ENCODE results near the gene NID1.

GRCh38 chr1:236090741-236091147 lies 25.9 kb upstream of the NID1 start:
- TF ChIP-seq CTCF (IDR thresholded peaks at IDR 0.05) (no peak), NFYB (CRISPR knock-in tag; conservative IDR thresholded peaks at IDR 0.05; ENCODE audit: low read depth) (no peak), NR3C1 (CRISPR knock-in tag; conservative IDR thresholded peaks at IDR 0.05; ENCODE audit: low read depth) (no peak), KAT7 (CRISPR knock-in tag; IDR thresholded peaks at IDR 0.05; ENCODE audit: borderline replicate concordance) (no peak), CREB1 (CRISPR knock-in tag; IDR thresholded peaks at IDR 0.05) (no peak), USF2 (CRISPR knock-in tag; IDR thresholded peaks at IDR 0.05) (no peak), SMAD3 (CRISPR knock-in tag; IDR thresholded peaks at IDR 0.05; ENCODE audit: borderline replicate concordance) (no peak), FOXP4 (CRISPR knock-in tag; IDR thresholded peaks at IDR 0.05) (no peak), USF1 (CRISPR knock-in tag; IDR thresholded peaks at IDR 0.05) (no peak), NFE2L1 (CRISPR knock-in tag; IDR thresholded peaks at IDR 0.05) (no peak), STAT6 (CRISPR knock-in tag; conservative IDR thresholded peaks at IDR 0.05; ENCODE audit: low read depth) (no peak), TP53 (CRISPR knock-in tag; IDR thresholded peaks at IDR 0.05) (no peak), AFF4 (CRISPR knock-in tag; IDR thresholded peaks at IDR 0.05; ENCODE audit: borderline replicate concordance) (no peak), ESRRA (CRISPR knock-in tag; IDR thresholded peaks at IDR 0.05; ENCODE audit: borderline replicate concordance) (no peak)
